HG03064 (cell line): Measurements from ENCODE around the gene KRTAP9-8.
"Not testable (repeated sequence)": the region's sequence is repeated elsewhere in the genome, so short reads cannot be mapped to it uniquely, and the experiment has no call there.

Source experiments
- ATAC-seq: cut with Tn5 transposase; IDR thresholded peaks from one replicate; pipeline ENCODE4 v1.9.1; 2021; ENCODE audit warnings: low read depth; ENCODE audit not compliant: unreplicated experiment

The KRTAP9-8 gene

GRCh38 chr17:41255381-41256290 is 17.8 kb downstream of the KRTAP9-8 start, which contains the start of gene KRTAP9-9:
TSS of gene KRTAP9-9 (plus strand) at chr17:41255384.
- not testable (repeated sequence) for ATAC-seq

GRCh38 chr17:41256291-41256685 is 18.5 kb downstream of the KRTAP9-8 start:
- ATAC-seq: no peak

DNA sequence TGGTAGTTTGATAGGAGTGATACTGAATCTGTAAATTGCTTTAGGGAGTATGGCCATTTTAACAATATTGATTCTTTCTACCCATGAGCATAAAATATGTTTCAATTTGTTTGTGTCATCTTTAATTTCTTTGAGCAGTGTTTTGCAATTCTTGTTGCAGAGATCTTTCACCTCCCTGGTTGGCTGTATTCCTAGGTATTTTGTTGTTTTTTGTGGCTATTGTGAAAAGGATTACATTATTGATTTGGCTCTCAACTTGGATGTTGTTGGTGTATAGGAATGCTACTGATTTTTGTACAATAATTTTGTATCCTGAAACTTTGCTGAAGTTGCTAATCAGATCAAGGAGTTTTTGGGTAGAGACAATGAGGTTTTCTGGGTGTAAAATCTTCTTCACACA is 20.6 kb downstream of the KRTAP9-8 start:
- ATAC-seq: no peak

GRCh38 chr17:41263212-41263611 is 25.4 kb downstream of the KRTAP9-8 start:
- ATAC-seq: no peak

GRCh38 chr17:41264599-41264998 is 26.8 kb downstream of the KRTAP9-8 start:
- ATAC-seq: no peak

GRCh38 chr17:41265078-41265477 is 27.3 kb downstream of the KRTAP9-8 start, which contains the start of gene KRTAP9-6:
TSS of gene KRTAP9-6 (plus strand) at chr17:41265378. CDS start at chr17:41265378, 0 bp downstream.
- no peak for ATAC-seq

DNA sequence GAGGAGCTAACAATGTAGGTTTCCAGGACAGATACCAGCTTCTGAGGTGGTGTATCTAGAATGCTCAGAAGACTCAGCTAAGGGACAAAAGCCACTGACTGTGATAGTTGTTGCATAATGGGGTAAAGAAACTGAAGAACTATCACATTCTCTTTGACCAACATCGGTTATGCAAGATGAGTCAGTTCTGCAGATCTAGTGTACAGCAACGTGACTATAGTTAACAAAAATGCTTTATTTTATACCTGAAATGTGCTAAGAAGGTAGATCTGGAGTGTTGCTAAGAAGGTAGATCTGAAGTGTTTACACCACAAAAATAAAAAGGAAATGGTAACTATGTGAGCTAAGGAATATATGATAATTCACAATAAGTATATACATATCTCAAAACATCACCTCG is 29.9 kb downstream of the KRTAP9-8 start:
- no peak for ATAC-seq

- ATAC-seq: not testable (repeated sequence)
Observed at GRCh38 chr17:41271323-41271722, 33.5 kb downstream of the KRTAP9-8 start.

DNA sequence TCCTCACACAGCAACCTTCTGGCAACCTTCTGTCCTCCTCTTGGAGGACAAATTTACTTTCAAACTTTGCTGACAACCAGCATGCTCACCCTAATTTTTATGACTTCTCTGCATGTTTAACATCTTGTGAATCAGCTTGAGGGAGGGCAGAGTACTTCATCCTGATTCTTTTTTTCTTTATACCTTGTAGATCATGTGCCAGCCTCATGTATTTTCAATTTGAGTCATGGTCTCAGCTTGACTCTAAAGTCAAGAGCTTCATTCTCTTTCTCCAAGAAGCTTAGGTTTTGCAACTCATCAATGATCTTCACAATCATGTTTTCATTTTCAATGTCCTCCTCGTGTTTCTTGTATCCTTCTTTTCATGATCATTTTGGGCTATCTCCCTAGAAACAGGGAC is 34.1 kb downstream of the KRTAP9-8 start:
- ATAC-seq: no peak

DNA sequence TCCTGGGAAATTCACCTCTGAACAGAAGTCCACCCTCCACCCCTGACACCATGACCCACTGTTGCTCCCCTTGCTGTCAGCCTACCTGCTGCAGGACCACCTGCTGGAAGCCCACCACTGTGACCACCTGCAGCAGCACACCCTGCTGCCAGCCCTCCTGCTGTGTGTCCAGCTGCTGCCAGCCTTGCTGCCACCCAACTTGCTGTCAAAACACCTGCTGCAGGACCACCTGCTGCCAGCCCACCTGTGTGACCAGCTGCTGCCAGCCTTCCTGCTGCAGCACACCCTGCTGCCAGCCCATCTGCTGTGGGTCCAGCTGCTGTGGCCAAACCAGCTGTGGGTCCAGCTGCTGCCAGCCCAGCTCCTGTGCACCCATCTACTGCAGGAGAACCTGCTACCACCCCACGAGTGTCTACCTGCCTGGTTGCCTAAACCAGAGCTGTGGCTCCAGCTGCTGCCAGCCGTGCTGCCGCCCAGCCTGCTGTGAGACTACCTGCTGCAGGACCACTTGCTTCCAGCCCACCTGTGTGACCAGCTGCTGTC is 37.9 kb downstream of the KRTAP9-8 start, which contains the start of gene KRTAP9-7:
Gene KRTAP9-7, plus strand, starts transcription at position 51 of the 543 bp plus-strand sequence. Its CDS starts 0 bp downstream, at position 51.
- ATAC-seq: not testable (repeated sequence)

GRCh38 chr17:41278176-41278955 is 40.6 kb downstream of the KRTAP9-8 start:
- ATAC-seq: no peak

- no peak for ATAC-seq
Observed at GRCh38 chr17:41284043-41284442, 46.2 kb downstream of the KRTAP9-8 start.

GRCh38 chr17:41284546-41284945 is 46.7 kb downstream of the KRTAP9-8 start:
- ATAC-seq: no peak

GRCh38 chr17:41287050-41287449 is 49.3 kb downstream of the KRTAP9-8 start:
- no peak for ATAC-seq
